ENCODE results near the gene GPR137C. TPM values are rescaled to one million over a fixed set of nuclear protein-coding genes. Genes with fewer than 3 reads are reported as not detected.

The GPR137C gene
- total RNA-seq, 2 donors from 2014 or later = 0.14 to 0.99 TPM

GRCh38 chr14:52640137-52640536 lies 87.5 kb downstream of the GPR137C start:
- no peak for DNase-seq (ENCODE audit: low spot score)
- H3K36me3 ChIP-seq = peaks cover 16% of the 10 kb centered on the region
- H3K4me1 ChIP-seq (ENCODE audit: control insufficient read depth in 1 of 2, low read depth in 2 of 2) = no peaks in the 10 kb centered on the region
- H3K4me3 ChIP-seq = no peak overlapping the region
- H3K27ac ChIP-seq = no peak overlapping the region
- H3K9me3 ChIP-seq = no peaks in the 10 kb centered on the region
- H3K27me3 ChIP-seq (replicated peaks; ENCODE audit: insufficient read depth) = no peaks in the 10 kb centered on the region
- no peak for ATAC-seq (ENCODE audit: insufficient number of reproducible peaks, low FRiP score, low read depth)
- TF ChIP-seq CTCF (IDR thresholded peaks at IDR 0.05) = no peak

GRCh38 chr14:52641745-52642144 lies 89.1 kb downstream of the GPR137C start:
- Histone ChIP-seq H3K4me3 (no peak overlapping the region), H3K27ac (no peak overlapping the region), H3K36me3 (peaks cover 23% of the 10 kb centered on the region), H3K4me1 (ENCODE audit: control insufficient read depth in 1 of 2, low read depth in 2 of 2) (no peaks in the 10 kb centered on the region), H3K9me3 (no peaks in the 10 kb centered on the region), H3K27me3 (replicated peaks; ENCODE audit: insufficient read depth) (no peaks in the 10 kb centered on the region)
- TF ChIP-seq CTCF (IDR thresholded peaks at IDR 0.05) = no peak
- ATAC-seq (ENCODE audit: insufficient number of reproducible peaks, low FRiP score, low read depth) (no peak), DNase-seq (ENCODE audit: low spot score) (no peak)

- DNase-seq (ENCODE audit: low spot score) (no peak), ATAC-seq (ENCODE audit: insufficient number of reproducible peaks, low FRiP score, low read depth) (no peak)
- H3K4me1 ChIP-seq (ENCODE audit: control insufficient read depth in 1 of 2, low read depth in 2 of 2) = no peaks in the 10 kb centered on the region
- no peak overlapping the region for H3K4me3 ChIP-seq
- no peak overlapping the region for H3K27ac ChIP-seq
- peaks cover 17% of the 10 kb centered on the region for H3K36me3 ChIP-seq
- no peaks in the 10 kb centered on the region for H3K9me3 ChIP-seq
- no peaks in the 10 kb centered on the region for H3K27me3 ChIP-seq (replicated peaks; ENCODE audit: insufficient read depth)
- TF ChIP-seq CTCF (IDR thresholded peaks at IDR 0.05) = no peak
These were observed 96.9 kb downstream of the GPR137C start for GRCh38 chr14:52649511-52649910.

GRCh38 chr14:52650774-52651173 lies 98.1 kb downstream of the GPR137C start:
- no peak overlapping the region for H3K4me3 ChIP-seq
- no peak for ATAC-seq (ENCODE audit: insufficient number of reproducible peaks, low FRiP score, low read depth)
- no peaks in the 10 kb centered on the region for H3K4me1 ChIP-seq (ENCODE audit: control insufficient read depth in 1 of 2, low read depth in 2 of 2)
- H3K27ac ChIP-seq = no peak overlapping the region
- no peaks in the 10 kb centered on the region for H3K27me3 ChIP-seq (replicated peaks; ENCODE audit: insufficient read depth)
- no peaks in the 10 kb centered on the region for H3K9me3 ChIP-seq
- no peak for DNase-seq (ENCODE audit: low spot score)
- H3K36me3 ChIP-seq = peaks cover 16% of the 10 kb centered on the region
- TF ChIP-seq CTCF (IDR thresholded peaks at IDR 0.05) = no peak

- Histone ChIP-seq H3K4me3 (no peak overlapping the region), H3K9me3 (no peaks in the 10 kb centered on the region), H3K27ac (no peak overlapping the region), H3K36me3 (peaks cover 6% of the 10 kb centered on the region), H3K4me1 (ENCODE audit: control insufficient read depth in 1 of 2, low read depth in 2 of 2) (no peaks in the 10 kb centered on the region), H3K27me3 (replicated peaks; ENCODE audit: insufficient read depth) (no peaks in the 10 kb centered on the region)
- no peak for TF ChIP-seq CTCF (IDR thresholded peaks at IDR 0.05)
- ATAC-seq (ENCODE audit: insufficient number of reproducible peaks, low FRiP score, low read depth) (no peak), DNase-seq (ENCODE audit: low spot score) (no peak)
These were observed 104.3 kb downstream of the GPR137C start for GRCh38 chr14:52656905-52657304.

All from thoracic aorta (tissue), 2 donors.